NCI-H2171 treated with DMSO at 0.1 percent for 48 hours (cell line): ENCODE data around the gene PRRT1.
"Not testable (repeated sequence)": the region's sequence is repeated elsewhere in the genome, so short reads cannot be mapped to it uniquely, and the experiment has no call there.

Experiments
- DNase-seq: peaks from one replicate; lab custom pipeline; 2025; lab: John Stamatoyannopoulos, UW

The PRRT1 gene

GRCh38 chr6:32151863-32152768 is at the start of gene PRRT1:
Gene PRRT1 (minus strand): TSS chr6:32151939. CDS start chr6:32151827, 112 bp downstream.
- no peak for DNase-seq

DNA sequence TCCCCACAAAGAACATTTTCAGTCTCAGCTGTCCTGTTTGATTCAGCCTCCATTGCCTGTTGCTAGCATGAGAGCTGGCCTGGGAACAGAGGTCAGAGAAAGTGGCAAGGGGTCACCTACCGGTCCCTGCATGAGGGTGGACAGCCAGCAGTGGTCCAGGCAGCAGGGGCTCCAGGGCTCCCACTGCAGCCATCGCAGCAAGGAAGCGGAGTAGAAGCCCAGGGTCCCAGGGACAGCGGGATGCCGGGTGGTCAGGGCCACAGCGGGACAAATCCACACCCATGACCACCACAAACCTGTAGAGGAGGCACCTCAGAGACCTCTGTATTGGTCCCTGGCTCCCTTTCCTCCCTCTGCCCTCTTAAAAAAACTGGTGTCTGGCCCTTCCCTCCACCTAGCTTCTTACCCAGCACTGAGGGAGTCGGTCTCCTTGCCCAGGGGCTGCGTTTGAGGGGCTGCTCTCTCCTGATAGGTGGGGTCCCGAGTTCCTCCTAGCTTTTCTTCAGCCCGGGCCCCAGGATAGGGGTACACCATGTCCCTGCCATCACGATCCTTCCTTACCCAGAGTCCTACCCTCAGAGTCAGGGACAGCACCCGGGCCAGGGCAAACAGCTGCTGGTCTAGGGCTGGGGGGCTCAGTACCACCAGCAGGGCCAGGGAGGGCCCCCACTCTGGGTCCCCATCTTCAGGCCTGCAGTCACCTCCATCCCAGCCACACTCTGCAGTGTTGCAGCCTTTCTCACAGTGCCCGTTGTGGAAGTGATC is 49.2 kb upstream of the PRRT1 start:
- DNase-seq = no peak

- DNase-seq = no peak
Measured at GRCh38 chr6:32198866-32199265, 47.1 kb upstream of the PRRT1 start.

- DNase-seq = no peak
Measured at GRCh38 chr6:32198345-32198696, 46.6 kb upstream of the PRRT1 start.

DNA sequence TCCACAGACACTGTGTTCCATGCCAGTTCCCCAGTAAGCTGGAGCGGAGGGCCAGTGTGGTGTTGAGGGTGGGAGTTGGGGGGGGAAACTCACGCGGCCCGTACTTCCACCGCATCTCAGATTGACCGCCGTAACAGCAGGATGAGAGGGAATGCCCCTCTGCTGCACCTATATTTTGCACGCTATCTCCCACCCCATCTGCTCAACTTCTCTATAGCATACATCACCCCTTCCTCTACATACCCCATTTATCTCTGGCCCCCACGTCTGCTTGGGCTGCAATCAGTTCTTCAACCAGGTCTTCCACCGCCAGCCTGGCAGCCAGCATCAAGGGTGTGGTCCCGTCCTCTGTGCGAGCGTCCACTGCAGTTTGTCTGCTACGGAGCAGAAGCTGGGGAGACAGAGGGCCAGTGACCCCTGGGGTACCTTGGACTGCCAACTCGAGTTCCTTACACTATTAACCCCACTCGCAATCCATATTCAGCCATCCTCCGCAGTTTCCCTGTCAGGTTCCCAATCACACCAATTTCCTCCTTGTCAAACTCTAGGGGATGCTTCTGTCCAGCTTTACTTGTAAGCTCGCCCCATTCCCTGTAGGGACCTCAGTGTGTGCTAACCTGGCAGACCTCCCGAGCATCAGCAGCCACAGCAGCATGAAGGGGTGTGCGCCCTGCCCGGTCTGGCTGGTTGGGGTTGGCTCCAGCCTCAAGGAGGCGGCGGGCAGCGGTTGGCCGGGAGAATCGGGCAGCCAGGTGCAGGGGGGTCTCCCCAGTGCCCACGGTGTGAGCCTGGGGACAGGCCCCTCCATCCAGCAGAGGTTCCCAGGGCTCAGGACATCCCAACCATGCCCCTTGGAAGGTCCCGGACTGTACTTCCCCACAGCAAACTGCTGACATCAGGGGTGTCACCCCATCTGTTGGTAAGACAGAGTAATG is 45.2 kb upstream of the PRRT1 start:
- no peak for DNase-seq

DNA sequence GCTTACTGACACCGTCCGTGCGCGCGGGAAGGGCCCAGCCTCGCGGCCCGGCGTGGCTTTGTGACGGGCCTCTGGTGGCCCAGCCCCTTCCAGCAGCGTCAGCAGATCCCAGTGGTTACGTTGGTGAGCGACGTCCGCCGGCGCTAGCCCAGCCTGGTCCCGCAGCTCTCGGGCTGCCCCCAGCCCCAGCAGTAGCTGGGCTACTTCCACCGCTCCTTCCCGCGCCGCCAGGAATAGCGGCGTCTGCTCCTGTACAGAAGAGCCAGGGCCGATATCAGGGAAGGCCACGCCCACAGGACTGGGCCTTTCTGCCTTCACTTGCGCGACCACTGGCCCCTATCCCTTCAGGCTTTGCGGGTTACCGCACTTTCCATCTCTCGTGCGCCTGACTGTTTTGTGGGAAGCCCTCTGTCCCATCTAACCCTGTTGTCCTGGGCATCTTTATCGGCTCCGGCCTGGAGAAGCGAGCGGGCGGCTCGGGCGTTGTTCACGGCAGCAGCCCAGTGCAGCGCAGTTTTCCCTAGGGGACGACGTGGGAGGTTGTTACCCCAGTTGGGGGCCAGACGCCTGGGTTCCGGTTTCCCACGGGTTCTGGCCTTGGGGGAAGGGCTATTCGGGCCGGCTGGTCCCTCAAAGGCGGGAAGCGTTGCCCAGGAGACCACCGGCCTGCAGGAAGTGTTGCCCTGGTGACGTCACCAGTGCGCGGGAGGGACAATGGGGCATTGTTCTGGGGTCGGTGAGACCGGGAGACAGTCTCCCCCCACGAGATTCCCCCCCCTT is 44.4 kb upstream of the PRRT1 start:
- peak; percentile 77 for DNase-seq

GRCh38 chr6:32195652-32195901 is 43.8 kb upstream of the PRRT1 start:
- peak; percentile 99 for DNase-seq

DNA sequence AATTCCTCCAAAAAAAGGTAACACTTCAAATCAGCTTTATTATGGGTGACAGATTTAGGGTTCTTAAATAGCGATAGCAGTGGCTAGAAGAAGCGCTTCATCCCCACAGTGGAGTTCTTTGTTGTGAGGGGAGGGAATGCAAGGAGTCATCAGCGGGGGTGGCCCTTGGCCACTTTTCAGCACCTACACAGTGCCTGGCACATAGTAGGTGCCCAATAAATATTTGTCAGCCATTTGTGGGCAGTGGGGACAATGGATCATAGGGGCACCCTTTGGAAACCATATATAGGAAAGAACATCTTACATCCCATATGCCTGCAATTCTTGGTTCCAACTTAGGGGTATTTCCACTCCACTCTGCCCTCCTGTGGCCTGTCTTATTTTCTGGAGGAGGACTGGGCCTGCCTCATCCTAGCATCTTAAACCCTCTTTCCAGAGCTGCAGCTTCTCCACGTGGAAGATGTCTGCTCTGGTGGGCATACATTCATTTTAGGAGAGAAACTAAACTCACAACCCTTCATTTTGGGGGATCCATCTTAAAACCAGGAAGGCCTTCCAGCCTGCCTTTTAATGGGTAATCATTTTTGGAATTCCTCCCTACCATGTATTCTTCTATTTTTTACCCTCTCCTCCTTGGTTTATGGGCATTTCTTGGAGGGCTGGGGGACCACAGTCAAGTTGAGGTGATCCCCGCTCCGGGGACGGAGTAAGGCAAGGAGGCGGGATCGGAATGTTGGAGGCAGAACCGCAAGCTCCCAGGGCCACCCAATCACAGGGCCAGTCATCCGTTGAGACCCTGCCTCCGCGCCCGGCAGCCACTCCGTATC is 43.3 kb upstream of the PRRT1 start:
- DNase-seq = peak; percentile 73

DNA sequence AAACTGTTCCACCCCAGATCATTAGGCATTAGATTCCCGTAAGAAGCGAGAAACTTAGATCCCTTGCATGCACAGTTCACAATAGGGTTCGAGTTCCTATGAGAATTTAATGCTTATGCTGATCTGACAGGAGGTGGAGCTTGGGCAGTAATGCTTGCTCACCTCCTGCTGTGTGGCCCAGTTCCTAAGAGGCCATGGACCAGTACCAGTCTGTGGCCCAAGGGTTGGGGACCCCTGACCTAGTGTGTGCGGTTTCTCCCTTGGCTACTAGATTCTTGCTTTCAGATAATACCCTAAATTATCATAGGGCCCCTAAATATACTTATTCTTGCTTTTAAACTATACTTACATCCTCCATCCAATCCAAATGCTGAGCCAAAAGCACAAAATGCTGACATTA is 42.6 kb upstream of the PRRT1 start:
- no peak for DNase-seq

DNA sequence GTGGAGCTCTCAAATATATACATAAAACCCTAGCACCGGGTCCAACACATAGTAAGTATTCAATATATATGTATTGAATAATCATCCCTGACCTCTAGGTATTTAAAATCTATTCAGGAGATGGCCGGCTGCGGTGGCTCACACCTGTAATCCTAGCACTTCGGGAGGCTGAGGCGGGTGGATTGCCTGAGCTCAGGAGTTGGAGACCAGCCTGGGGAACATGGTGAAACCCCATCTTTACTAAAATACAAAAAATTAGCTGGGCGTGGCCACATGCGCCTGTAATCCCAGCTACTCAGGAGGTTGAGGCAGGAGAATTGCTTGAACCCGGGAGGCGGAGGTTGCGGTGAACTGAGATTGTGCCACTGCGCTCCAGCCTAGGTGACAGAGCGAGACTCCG is 41.4 kb upstream of the PRRT1 start:
- not testable (repeated sequence) for DNase-seq

- DNase-seq = no peak
Measured at GRCh38 chr6:32192608-32193039, 40.9 kb upstream of the PRRT1 start, which contains the start of gene GPSM3. Gene GPSM3 (minus strand): TSS chr6:32192643. CDS start chr6:32192513, 130 bp downstream.

GRCh38 chr6:32191696-32192607 is 40.2 kb upstream of the PRRT1 start:
- no peak for DNase-seq

DNA sequence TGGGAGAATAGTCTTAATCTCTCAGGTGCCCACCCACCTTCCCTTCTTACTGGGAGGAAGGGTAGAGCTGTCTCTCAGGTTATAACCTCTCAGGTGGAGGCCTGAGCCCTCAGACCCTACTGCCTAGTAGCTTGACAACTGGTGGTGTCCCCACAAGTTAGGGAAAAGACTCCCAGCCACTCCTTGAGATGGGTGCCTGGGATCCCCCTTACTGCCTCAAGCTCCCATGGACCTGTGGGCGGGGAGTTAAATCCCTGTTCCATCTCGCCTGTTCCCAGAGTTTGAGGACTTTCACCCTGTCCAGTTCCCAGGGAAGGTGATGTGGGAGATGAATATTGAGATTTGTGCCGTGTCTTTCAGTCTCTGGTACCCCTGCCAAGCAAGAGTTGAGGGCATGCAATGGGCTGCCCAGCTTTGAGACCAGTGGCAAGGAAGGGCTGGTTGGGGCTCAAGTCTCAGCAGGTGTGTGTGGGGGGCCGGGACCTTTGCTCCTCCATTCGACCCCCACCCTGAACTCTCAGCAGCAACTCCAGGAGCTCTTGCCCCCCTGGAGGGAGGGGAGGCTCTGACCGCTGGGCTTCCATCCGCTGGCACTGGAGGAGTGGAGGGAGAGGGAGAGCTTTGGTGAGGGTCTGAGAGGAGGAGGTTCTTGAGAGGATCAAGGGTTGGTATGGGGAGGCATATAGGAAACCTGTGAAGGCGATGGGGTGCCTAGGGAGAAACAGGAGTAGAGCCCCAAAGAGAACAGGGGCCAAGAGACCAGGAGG is 39.4 kb upstream of the PRRT1 start:
- no peak for DNase-seq

- DNase-seq = peak; percentile 90
Measured at GRCh38 chr6:32190054-32190851, 38.5 kb upstream of the PRRT1 start, which contains the start of gene PBX2. Gene PBX2 (minus strand): TSS chr6:32190202. CDS start chr6:32189915, 287 bp downstream.

DNA sequence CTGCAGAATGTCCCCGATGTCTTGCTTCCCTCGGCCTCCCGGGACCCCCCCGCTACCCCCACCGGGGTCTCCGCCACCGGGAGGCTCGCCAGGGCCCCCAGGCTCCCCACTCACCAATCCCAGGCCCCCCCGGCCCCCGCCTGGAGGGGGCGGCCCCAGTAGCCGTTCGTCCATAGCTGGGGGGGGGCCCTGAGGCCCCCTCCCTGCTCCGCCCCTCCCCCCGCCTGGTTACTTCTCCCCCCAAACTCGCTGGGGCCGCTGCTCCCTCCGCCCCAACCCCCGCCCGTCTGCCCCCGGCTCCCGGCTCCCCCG is 38.0 kb upstream of the PRRT1 start:
- no peak for DNase-seq

- no peak for DNase-seq
Measured at GRCh38 chr6:32189069-32189741, 37.5 kb upstream of the PRRT1 start.

GRCh38 chr6:32188381-32189068 is 36.8 kb upstream of the PRRT1 start:
- DNase-seq = no peak
